ENCODE results near the gene GHRHR.

The GHRHR gene

DNA sequence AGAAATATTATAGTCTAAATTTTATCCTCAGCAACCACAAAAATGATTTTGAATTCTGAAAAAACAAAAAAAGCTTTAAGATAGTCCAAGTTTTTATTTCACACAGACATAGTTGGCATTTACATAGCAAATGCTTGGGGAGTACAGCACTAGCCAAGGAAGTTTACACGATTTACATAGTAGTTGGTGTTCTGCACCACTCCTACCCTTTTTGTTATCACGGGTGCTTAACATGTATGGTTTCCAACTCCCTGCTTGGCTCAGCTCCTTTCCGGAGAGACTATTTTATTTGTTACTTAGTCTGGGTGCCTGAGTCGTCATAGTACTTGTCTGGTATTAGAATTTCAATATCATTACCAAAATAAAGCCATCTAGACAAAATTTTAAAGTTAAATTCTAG, 8.8 kb upstream of the GHRHR start:
- Histone ChIP-seq H3K4me1 (no peaks in the 10 kb centered on the region), H3K27me3 (no peaks in the 10 kb centered on the region), H3K36me3 (no peaks in the 10 kb centered on the region), H3K4me3 (no peak overlapping the region), H3K27ac (no peak overlapping the region), H3K9me3 (no peaks in the 10 kb centered on the region)
- DNase-seq, result no peak
- intact Hi-C loops (cut with DNase I; ENCODE audit: low total_unique reads), result no loop called here
- TF ChIP-seq, protein P1, sequence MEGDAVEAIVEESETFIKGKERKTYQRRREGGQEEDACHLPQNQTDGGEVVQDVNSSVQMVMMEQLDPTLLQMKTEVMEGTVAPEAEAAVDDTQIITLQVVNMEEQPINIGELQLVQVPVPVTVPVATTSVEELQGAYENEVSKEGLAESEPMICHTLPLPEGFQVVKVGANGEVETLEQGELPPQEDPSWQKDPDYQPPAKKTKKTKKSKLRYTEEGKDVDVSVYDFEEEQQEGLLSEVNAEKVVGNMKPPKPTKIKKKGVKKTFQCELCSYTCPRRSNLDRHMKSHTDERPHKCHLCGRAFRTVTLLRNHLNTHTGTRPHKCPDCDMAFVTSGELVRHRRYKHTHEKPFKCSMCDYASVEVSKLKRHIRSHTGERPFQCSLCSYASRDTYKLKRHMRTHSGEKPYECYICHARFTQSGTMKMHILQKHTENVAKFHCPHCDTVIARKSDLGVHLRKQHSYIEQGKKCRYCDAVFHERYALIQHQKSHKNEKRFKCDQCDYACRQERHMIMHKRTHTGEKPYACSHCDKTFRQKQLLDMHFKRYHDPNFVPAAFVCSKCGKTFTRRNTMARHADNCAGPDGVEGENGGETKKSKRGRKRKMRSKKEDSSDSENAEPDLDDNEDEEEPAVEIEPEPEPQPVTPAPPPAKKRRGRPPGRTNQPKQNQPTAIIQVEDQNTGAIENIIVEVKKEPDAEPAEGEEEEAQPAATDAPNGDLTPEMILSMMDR (IDR thresholded peaks at IDR 0.05), result no peak

DNA sequence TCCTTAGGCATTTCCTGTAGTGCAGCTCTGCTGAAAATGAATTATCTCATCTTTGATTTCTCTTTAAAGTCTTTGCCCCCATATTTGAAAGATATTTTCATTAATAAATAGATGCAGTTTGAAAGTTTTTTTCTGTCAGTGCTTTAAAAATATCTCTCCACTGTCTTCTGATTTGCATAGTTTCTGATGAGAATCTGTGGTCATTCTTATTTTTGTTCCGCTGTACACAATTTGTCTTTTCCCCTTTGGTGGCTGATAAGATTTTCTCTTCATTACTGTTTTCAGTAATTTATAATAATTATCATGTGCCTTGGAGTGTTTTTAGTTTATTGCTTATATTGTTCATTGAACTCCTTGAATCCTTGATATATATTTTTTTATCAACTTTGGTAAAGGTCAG, 7.0 kb upstream of the GHRHR start:
- Histone ChIP-seq H3K9me3 (no peaks in the 10 kb centered on the region), H3K27me3 (no peaks in the 10 kb centered on the region), H3K4me1 (no peaks in the 10 kb centered on the region), H3K36me3 (no peaks in the 10 kb centered on the region), H3K27ac (no peak overlapping the region), H3K4me3 (no peak overlapping the region)
- intact Hi-C loops (cut with DNase I; ENCODE audit: low total_unique reads), result no loop called here
- TF ChIP-seq, protein P1 (IDR thresholded peaks at IDR 0.05), result no peak
- no peak for DNase-seq

GRCh38 chr7:30965372-30965771, 1.6 kb downstream of the GHRHR start:
- no peaks in the 10 kb centered on the region for H3K4me1 ChIP-seq
- TF ChIP-seq, protein P1 (IDR thresholded peaks at IDR 0.05), result no peak

GRCh38 chr7:30965883-30966282, 2.1 kb downstream of the GHRHR start:
- no peak for DNase-seq
- intact Hi-C loops (cut with DNase I; ENCODE audit: low total_unique reads), result no loop called here
- Histone ChIP-seq H3K27me3 (peaks cover 0 to 9% of the 10 kb centered on the region in 2 donors), H3K27ac (no peak overlapping the region), H3K4me3 (no peak overlapping the region), H3K4me1 (no peaks in the 10 kb centered on the region), H3K36me3 (no peaks in the 10 kb centered on the region), H3K9me3 (no peaks in the 10 kb centered on the region)
- TF ChIP-seq, protein P1 (IDR thresholded peaks at IDR 0.05), result no peak

More at GRCh38 chr7:30965372-30965771, 1.6 kb downstream of the GHRHR start:
- DNase-seq, result no peak
- peaks cover 0 to 5% of the 10 kb centered on the region in 2 donors for H3K27me3 ChIP-seq
- no peaks in the 10 kb centered on the region for H3K9me3 ChIP-seq
- no peak overlapping the region for H3K4me3 ChIP-seq
- no peaks in the 10 kb centered on the region for H3K36me3 ChIP-seq
- intact Hi-C loops (cut with DNase I; ENCODE audit: low total_unique reads), result no loop called here
- no peak overlapping the region for H3K27ac ChIP-seq

- no peak for DNase-seq
- intact Hi-C loops (cut with DNase I; ENCODE audit: low total_unique reads), result no loop called here
- Histone ChIP-seq H3K4me1 (no peaks in the 10 kb centered on the region), H3K27me3 (peaks cover 0 to 23% of the 10 kb centered on the region in 2 donors), H3K4me3 (no peak overlapping the region), H3K9me3 (no peaks in the 10 kb centered on the region), H3K36me3 (no peaks in the 10 kb centered on the region), H3K27ac (no peak overlapping the region)
- TF ChIP-seq, protein P1 (IDR thresholded peaks at IDR 0.05), result no peak
These were observed 4.5 kb downstream of the GHRHR start for GRCh38 chr7:30968294-30968693.
